MG63 (cell line): ENCODE data around the gene CHN2. TPM values are rescaled to one million over a fixed set of nuclear protein-coding genes. Genes with fewer than 3 reads are reported as not detected.
A peak's percentile ranks its signal among the peaks of the same experiment; 100 is the strongest.

Source experiments
- DNase-seq: peaks from one replicate; pipeline ENCODE4 v3.0.0-alpha.2; 2020
- H3K27me3 ChIP-seq: fragments of 250-450 bp; sonication (Bioruptor Pico); 2 replicates; pipeline ENCODE4 v1.5.1; 2020; ENCODE audit warnings: mild to moderate bottlenecking, moderate library complexity
- H3K36me3 ChIP-seq: fragments of 250-450 bp; sonication (Bioruptor Pico); 2 replicates; pipeline ENCODE4 v1.5.1; 2020; ENCODE audit warnings: mild to moderate bottlenecking, moderate library complexity
- H3K4me3 ChIP-seq: fragments of 250-450 bp; sonication (Bioruptor Pico); 2 replicates; pipeline ENCODE4 v1.5.1; 2020; ENCODE audit warnings: mild to moderate bottlenecking, moderate library complexity
- H3K9me3 ChIP-seq: fragments of 250-450 bp; sonication (Bioruptor Pico); 2 replicates; pipeline ENCODE4 v1.5.1; 2020; ENCODE audit warnings: mild to moderate bottlenecking, moderate library complexity
- total RNA-seq: library from RNA; depleted of rRNA; stranded (reverse); fragments of >200 nt; shearing (Covaris generic); gene quantifications from 2 replicates; pipeline ENCODE4 v1.2.3, GENCODE V29; 2014; ENCODE audit warnings: low replicate concordance; rRNA removed

Gene CHN2
- total RNA-seq: 3.7 and 20.1 TPM in 2 replicates

DNA sequence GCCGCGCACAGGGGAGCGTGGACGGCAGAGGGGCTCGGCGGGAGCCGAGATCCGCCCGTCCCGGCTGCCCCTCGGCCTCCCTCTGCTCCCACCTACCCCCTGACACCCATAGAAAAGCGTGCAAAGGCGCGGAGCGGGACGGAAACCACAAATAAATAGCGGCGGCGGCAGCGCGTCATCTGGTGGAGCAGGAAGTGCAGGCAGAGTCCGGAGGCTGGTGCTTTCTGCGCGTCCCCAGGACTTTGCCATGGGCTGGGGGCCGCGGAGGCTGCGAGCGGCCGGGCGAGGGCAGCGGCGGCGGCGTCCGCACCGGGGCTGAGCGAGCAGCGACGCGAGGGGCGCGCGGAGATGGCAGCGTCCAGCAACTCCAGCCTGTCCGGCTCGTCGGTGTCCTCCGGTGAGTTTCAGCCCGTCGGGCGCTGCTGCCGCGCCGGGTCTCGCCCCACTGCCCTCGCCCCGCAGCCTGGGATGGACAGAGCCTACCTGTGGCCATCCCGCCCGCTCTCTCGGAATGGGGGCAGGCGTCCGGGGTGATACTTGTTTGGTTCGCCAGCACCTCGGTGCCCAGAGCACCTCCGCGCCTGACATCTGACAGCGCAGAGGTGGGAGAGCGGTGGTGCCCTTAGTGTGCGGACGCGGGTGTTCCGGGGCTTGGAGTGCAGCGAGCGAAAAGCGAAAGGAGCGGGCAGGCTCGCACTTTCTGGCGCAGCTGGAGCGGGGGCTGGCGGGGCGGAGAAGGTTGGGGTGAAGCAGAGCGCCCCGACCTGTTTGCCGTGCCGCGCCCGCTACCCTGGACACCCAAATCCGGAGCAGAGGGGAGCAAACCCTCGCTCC is at the start of gene CHN2:
Gene CHN2, plus strand, starts transcription at position 182 of the 834 bp plus-strand sequence.
- DNase-seq: peak; percentile 66
- Histone ChIP-seq H3K4me3 (peak within 1 kb of the TSS; percentile 67), H3K36me3 (no peaks in the 10 kb centered on the region), H3K9me3 (no peaks in the 10 kb centered on the region), H3K27me3 (peaks cover 4% of the 10 kb centered on the region; the same call in 1 of the 2 replicates)

DNA sequence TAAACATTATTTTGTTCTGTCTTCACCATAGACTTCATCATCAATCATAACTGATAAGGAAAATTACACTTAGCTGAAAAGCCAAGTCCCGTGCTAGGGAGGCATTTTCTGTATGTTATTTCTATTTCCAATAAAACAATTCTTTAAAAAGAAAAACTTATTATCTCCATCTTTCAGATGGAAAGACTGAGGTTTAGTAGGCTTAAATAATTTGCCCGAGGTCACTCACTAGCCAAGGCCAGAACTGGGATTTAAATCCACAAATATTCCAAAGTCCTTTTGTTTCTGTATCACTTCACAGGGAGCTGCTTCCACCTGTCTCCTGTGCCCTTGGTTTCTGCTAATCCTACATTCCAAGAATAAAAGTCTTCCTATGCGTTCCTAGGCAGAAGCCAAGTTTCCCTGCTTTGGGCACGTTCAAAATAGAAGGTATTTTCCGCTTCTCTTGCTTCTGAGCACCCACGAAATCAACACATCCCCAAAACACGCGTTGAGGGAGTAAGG is 49.0 kb upstream of the CHN2 start:
- H3K4me3 ChIP-seq: peak overlapping the region; percentile 40
- no peak for DNase-seq
- no peaks in the 10 kb centered on the region for H3K9me3 ChIP-seq
- H3K27me3 ChIP-seq: peaks cover 39% of the 10 kb centered on the region
- no peaks in the 10 kb centered on the region for H3K36me3 ChIP-seq

DNA sequence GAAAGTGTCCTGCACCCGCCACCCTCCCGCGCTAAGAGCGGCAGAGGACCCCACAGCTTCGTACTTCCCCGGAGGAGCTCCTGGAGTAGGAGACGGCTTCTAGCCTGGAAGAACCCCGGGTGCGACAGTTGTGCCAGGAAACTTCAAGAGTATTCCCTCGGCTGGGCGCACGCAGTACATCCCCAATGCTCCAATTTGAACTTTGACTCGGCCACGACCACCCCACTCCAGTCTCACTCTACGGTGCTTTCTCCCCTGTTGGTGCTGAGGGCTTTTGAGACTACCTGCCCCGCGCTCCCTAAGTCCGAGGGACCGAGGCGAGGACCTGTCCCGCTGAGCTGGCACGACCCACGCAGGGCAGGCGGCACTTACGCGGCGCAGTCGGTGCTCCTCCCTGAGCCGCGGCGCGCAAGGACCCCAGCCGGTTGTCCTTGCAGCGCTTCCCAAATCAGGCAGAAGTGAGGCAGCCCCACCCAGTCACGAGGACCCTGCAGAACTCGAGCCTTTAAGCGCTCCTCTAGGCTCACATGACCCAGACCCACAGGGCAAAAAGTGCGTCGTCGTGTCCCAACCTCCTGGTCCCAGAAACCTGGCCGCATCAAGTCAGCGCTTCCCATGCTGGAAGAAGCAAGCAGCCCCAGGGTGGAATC is 48.4 kb upstream of the CHN2 start, which contains the start of gene CPVL:
Gene CPVL, minus strand, starts transcription at position 481 of the 650 bp plus-strand sequence. CDS start 25,476 bp downstream, outside the sequence.
- Histone ChIP-seq H3K27me3 (peaks cover 39% of the 10 kb centered on the region), H3K4me3 (peak within 1 kb of the TSS; percentile 40), H3K36me3 (no peaks in the 10 kb centered on the region), H3K9me3 (no peaks in the 10 kb centered on the region)
- peak; percentile 45 for DNase-seq

DNA sequence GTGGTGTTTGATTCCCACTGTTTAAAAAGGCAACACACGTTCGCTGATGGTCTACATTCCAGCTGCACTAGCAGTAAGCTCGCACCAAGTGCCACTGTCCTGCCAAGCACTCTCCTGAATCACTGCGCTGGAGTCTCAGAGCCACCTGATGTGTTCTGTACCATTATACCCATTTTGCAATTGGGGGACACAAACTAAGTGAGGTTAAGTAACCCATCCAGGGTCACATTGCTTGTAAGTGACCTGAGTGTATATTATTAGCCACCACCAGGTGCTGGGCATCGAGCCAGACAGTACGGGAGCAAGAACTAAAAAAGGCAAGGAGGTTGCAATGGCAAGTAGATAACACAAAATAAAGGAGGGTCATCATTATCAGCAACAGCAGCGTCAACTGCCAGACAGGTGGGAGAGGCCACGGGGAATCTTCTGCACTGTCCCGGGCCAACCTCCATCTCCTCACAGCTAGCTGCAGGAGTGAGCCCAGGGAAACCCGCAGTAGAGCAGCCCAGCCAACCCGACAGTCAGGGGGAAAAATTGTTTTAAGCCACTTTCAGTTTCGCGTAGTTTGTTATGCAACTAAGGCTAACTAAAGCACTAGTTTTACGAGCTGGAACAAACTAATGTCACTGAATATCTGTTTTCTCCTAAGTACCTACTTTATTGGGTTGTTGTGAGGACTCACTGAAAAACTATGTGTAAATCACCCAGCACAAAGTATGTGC is 47.5 kb upstream of the CHN2 start:
- Histone ChIP-seq H3K27me3 (peaks cover 39% of the 10 kb centered on the region), H3K9me3 (no peaks in the 10 kb centered on the region), H3K36me3 (no peaks in the 10 kb centered on the region), H3K4me3 (no peak overlapping the region)
- DNase-seq: no peak

DNA sequence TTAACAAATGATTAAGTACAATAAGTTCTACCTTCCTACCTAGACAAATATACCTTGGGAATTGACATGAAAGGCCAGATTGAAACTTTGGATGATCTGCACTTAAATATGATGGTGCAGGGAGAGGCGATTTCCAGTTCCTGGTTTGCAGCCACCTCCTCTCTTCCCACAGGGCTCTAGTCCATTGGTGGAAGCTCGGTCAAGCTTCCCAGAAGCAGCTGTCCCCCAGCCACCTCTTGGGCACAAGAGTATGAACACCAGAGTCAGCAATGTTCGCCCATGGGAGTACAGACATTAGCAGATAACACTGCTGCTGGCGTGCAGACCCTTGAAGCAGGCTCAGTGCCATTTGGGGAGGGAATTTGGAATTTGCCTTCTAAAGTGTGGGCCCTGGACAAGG is 46.8 kb upstream of the CHN2 start:
- no peak overlapping the region for H3K4me3 ChIP-seq
- no peak for DNase-seq
- no peaks in the 10 kb centered on the region for H3K9me3 ChIP-seq
- H3K27me3 ChIP-seq: peaks cover 37% of the 10 kb centered on the region
- no peaks in the 10 kb centered on the region for H3K36me3 ChIP-seq

DNA sequence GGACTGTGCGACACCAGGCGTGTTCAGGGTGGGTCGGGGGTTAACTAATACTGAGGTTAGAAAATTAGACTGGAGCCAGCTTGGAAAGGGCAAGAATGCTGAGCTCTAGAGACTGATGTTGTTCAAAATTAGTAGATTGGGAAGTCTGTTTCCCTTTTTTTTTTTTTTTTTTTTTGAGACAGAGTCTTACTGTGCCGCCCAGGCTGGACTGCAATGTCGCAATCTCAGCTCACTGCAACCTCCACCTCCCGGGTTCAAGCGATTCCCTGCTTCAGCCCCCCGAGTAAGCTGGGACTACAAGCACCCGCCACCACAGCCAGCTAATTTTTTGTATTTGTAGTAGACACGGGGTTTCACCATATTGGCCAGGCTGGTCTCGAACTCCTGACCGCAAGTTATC is 45.5 kb upstream of the CHN2 start:
- no peak for DNase-seq
- Histone ChIP-seq H3K4me3 (no peak overlapping the region), H3K27me3 (peaks cover 29% of the 10 kb centered on the region), H3K36me3 (no peaks in the 10 kb centered on the region), H3K9me3 (no peaks in the 10 kb centered on the region)

DNA sequence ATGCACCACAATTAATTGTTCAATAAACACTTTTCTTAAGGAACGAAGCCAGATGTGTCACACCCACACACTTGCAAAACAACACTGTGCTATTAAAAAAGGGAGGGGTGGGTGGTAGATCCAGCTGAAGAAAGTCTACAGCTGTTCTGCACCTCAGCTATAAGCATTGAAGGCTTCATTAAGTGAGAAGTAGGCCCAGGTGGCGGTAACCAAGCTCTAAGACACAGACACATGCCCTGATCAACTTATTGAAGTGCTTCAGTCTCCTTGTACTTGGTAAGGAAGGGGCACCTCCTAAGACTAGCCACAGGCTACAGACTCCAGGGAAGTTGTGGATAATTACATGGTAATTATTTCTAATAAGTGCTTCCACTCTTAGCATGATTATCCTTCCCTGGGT is 43.7 kb upstream of the CHN2 start:
- H3K4me3 ChIP-seq: no peak overlapping the region
- peaks cover 11% of the 10 kb centered on the region; the same call in 1 of the 2 replicates for H3K27me3 ChIP-seq
- H3K36me3 ChIP-seq: no peaks in the 10 kb centered on the region
- no peak for DNase-seq
- H3K9me3 ChIP-seq: no peaks in the 10 kb centered on the region

DNA sequence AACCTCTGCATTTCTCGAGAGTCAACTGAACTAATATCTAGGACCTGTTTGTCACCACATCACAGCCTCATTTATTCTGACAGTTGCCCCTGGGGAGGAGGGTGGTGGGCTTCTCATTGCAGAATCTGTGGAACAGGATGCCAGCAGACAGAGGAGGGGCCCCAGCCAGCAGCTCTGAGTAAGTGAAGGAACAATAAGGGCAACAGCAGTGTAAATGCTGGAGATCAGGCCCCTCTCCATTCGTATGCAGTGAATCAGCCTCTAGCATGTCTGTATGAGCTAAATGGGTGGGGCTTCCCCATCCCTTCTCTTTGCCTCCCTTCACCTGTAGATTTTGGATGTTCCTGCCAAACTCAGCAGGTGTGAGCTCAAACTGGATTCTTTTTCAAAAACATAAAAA is 40.5 kb upstream of the CHN2 start:
- no peak for DNase-seq
- H3K4me3 ChIP-seq: no peak overlapping the region
- no peaks in the 10 kb centered on the region for H3K9me3 ChIP-seq
- no peaks in the 10 kb centered on the region for H3K36me3 ChIP-seq
- peaks cover 19% of the 10 kb centered on the region; the same call in 1 of the 2 replicates for H3K27me3 ChIP-seq

DNA sequence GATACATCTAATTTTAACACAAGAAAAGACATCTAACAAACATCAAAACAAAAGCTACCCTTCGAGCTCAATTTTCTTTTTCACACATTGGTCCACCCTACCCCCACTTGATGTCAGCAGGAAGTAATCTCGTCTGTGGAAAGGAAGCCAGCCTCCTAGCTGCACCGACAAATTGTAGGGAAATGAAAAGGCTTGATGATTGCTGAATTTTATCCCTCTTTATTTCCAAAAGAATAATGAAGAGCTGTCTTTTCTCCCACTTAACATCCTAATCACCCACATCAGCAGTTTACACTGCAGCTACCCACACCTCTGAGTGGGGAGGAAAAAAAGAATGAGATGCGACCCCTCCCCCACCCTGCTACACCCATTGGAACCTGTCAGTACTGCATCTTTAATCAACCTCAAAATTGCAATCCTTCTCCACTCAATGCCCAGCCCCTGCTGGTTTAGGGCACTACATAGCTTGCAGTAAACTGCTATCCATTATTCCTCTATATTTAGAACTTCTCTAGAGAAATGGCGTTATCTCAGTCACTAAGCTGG is 37.6 kb upstream of the CHN2 start:
- H3K27me3 ChIP-seq: peaks cover 20% of the 10 kb centered on the region
- no peaks in the 10 kb centered on the region for H3K36me3 ChIP-seq
- H3K9me3 ChIP-seq: no peaks in the 10 kb centered on the region
- DNase-seq: no peak
- H3K4me3 ChIP-seq: no peak overlapping the region

DNA sequence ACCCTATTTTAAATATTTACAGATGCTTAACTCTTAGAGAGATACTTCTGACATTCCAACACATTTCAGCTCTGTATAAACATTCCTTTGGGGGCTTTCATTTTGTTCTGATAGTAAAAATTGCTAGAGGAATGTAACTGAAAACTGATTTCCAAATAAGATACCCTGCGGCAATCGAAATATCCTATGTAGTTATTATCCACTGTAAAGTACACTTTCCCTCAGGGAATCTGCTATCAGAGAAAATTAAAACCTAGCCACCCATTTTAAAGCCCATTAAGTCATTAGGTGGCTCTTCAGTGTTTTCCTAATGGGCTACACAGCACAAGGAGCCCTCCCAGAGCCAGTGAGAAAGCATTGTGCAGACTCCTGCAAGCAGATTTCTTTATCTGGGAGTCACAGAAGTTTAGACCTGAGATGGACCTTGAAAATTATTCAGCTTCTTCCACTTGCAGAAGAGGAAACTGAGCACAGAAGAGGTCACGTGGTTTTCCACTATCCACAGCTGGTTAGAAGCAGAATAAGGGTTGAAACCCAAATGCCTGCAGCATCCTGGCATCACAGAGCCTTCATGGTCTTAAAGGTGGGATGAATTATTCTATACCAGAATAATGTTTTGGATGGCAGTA is 35.7 kb upstream of the CHN2 start:
- Histone ChIP-seq H3K9me3 (no peaks in the 10 kb centered on the region), H3K27me3 (peaks cover 26% of the 10 kb centered on the region), H3K36me3 (no peaks in the 10 kb centered on the region), H3K4me3 (no peak overlapping the region)
- DNase-seq: no peak

DNA sequence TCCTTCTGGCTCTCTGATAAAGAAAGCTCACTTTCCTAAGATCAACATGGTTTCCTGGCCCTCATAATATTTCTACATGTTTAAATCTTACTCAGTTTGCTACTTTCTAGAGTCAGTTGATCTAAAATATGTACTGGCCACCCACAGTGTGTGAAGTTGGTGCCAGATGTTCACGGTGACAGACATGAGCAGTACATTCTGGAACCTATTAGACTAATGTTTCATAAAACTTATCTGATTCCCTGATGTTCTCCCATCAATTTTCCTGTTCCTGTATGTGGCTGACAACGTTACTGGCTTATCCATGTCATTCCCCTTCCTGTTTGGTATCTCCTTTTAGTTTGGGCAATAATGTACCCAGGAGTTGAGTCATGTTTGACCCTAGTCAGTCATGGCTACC is 34.5 kb upstream of the CHN2 start:
- Histone ChIP-seq H3K36me3 (no peaks in the 10 kb centered on the region), H3K27me3 (peaks cover 26% of the 10 kb centered on the region), H3K9me3 (no peaks in the 10 kb centered on the region), H3K4me3 (no peak overlapping the region)
- no peak for DNase-seq

DNA sequence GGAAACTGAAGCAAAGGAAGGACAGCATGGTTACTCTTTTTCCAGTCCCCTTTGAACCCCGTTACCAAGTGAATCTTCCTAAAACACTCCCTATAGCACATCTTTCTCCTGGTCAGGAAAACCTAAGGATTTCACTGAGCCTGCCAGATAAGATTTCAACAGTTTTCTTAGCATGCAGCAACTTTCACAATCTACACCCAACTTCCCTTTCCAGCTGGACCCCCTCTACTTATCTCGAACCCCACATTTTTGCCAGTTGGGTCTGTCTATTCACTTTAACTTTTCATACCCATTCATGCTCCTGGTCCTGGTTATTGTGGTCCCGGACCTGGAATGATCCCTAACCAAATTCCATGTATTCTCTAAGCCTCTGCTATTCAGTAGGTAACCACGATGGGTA is 33.3 kb upstream of the CHN2 start:
- no peaks in the 10 kb centered on the region for H3K36me3 ChIP-seq
- H3K4me3 ChIP-seq: no peak overlapping the region

DNA sequence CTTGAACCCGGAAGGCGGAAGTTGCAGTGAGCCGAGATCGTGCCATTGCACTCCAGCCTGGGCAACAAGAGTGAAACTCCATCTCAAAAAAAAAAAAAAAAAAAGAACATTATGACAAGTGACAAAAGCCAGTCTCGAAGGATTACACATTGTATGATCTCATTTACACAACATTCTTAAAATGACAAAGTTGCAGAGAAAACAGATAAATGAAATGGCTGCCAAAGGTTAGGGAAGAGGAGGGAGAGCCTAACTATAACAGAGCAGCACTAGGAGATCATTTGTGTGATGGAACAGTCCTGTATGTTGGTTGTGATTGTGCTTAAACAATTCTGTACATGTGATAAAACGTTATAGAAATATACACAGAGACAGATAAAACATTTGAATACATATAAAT is 32.0 kb upstream of the CHN2 start:
- no peak overlapping the region for H3K4me3 ChIP-seq
- no peaks in the 10 kb centered on the region for H3K9me3 ChIP-seq
- H3K36me3 ChIP-seq: no peaks in the 10 kb centered on the region
- DNase-seq: no peak
- H3K27me3 ChIP-seq: peaks cover 22% of the 10 kb centered on the region

More for the DNA sequence above, 33.3 kb upstream of the CHN2 start:
- Histone ChIP-seq H3K9me3 (no peaks in the 10 kb centered on the region), H3K27me3 (peaks cover 26% of the 10 kb centered on the region)
- no peak for DNase-seq

DNA sequence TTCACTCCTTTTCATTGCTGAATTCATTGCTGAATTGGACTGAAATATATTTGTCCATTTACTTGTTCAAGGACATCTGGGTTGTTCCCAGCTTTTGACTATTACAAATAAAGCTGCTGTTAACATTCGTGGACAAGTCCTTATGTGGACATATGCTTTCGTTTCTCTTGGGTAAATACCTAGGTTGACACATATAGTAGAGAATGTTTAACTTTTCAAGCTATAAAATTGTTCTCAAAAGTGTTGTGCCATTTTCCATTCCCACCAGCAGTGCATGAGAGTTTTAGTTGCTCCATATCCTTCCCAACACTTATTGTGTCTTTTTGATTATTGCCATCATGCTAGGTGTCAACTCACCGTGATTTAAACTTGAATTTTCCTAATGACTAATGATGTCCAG is 30.7 kb upstream of the CHN2 start:
- no peaks in the 10 kb centered on the region for H3K36me3 ChIP-seq
- H3K9me3 ChIP-seq: no peaks in the 10 kb centered on the region
- DNase-seq: no peak
- H3K27me3 ChIP-seq: peaks cover 9% of the 10 kb centered on the region
- H3K4me3 ChIP-seq: no peak overlapping the region

DNA sequence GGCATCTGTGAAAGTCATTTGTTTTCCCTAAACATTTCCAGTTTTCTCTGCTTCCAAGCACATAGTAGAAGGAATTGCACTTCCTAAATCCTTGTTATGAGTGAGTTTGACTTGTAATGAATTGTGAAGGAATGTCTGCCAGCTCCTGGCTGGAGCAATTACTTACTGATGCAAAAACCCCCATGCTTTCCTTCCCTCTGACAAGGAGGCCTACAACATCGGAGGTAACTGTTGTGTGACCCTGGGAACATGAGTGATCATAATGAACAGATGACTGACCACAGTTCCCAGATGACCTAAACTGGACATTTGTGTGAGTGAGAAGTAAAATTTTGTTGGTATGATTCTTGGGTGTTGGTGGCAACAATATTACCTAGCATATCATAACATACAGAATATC is 26.9 kb upstream of the CHN2 start:
- DNase-seq: no peak
- no peaks in the 10 kb centered on the region for H3K36me3 ChIP-seq
- peaks cover 2% of the 10 kb centered on the region; the same call in 1 of the 2 replicates for H3K27me3 ChIP-seq
- H3K4me3 ChIP-seq: no peak overlapping the region
- no peaks in the 10 kb centered on the region for H3K9me3 ChIP-seq

DNA sequence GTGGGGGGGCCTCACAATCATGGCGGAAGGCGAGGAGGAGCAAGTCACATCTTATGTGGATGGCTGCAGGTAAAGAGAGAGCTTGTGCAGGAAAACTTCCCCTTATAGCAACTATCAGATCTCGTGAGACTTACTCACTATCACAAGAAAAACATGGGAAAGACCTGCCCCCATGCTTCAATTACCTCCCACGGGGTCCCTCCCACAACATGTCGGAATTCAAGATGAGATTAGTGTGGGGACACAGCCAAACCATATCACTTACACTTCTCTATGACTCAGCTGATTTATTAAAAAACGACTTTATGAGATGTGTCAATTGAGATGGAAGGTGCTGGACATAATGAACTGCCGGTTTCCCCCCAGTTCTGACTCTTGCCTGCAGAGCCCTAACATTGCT is 23.8 kb upstream of the CHN2 start:
- DNase-seq: no peak
- no peaks in the 10 kb centered on the region for H3K36me3 ChIP-seq
- H3K4me3 ChIP-seq: no peak overlapping the region
- H3K9me3 ChIP-seq: no peaks in the 10 kb centered on the region
- no peaks in the 10 kb centered on the region for H3K27me3 ChIP-seq
